Adrenal gland (tissue), 5 donors: ENCODE data around the gene IMPA2.

Experiments used
- CTCF ChIP-seq, 6 experiments: fragments of 450-650 bp in 4 of 6; fragments of 200-600 bp in 2 of 6; sonication (generic) in 1 of 6; IDR thresholded peaks; 1 replicate in 5 of 6; 2 replicates in 1 of 6; pipeline versions ENCODE4 v1.5.1 to v1.8.0; 2016 to 2021; ENCODE audit warnings: antibody characterized with exemption in 6 of 6, mild to moderate bottlenecking in 2 of 6, moderate library complexity in 1 of 6
- POLR2A ChIP-seq, 2 donors: fragments of 450-650 bp; IDR thresholded peaks; one replicate each; pipeline ENCODE4 v1.6.1; 2017; ENCODE audit warnings: antibody characterized with exemption in 2 of 2, mild to moderate bottlenecking in 2 of 2, moderate library complexity in 1 of 2
- donor health status: DM: no; HTN: no; CAD: no.

DNA sequence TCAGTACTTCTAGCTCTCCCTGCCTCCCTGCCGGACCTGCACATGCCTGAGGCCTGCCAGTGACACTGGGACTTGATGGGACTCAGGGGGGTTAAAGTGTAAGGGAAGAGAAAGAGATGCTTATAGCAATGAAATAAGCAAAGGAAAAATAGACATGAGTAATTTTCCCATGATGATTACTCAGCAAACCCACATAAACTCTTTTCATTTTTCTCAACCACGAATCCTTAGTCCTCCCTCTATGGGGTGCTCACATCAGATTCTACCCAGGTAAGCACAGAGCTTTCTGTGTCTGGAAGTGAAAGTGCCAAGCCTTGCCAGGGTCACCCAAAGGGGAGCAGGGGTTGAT, 67.5 kb downstream of the IMPA2 start:
- no peak for TF ChIP-seq POLR2A (IDR thresholded peaks at IDR 0.05)
- TF ChIP-seq CTCF (IDR thresholded peaks at IDR 0.05): no peak
